ENCODE measurements around the gene GOLT1B. TPM values are rescaled to one million over a fixed set of nuclear protein-coding genes. Genes with fewer than 3 reads are reported as not detected.

GOLT1B gene
- polyA plus RNA-seq, 4 donors: 33.8 to 51.6 (median 45.2) TPM

DNA sequence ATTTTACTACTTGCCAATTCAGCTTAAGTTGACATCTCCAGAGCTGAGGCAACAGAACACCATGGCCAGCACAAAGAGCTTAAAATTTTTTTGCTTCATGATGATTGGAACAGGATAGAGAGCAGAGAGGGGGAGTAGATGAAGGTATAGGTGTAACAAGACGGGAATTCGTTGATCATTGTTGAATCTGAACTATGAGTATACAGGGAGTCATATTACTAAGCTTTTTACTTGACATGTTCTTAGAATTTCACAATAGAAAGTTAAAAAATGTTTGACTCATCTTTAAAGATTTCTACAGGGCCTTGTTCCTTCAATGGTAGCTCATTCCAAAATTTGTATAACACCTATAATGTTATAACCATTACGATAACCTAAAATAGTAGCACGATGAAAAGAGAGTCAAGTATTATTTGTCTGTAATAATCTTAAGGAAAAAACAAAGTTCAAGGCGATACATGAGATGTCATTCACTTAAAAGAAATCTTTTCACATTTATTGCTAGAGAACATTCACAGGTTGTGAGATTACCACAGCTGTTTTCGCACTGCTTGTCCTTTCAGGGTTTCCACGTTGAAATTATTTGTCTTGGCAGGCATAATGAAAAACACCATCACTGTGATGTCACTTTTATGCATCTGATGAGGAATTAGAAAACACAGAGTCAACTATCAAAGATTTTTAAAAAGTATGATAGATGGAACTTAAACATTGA, 58.4 kb downstream of the GOLT1B start:
- no peak for DNase-seq (ENCODE audit: low read depth in 4 of 4, low spot score in 3 of 4)

DNA sequence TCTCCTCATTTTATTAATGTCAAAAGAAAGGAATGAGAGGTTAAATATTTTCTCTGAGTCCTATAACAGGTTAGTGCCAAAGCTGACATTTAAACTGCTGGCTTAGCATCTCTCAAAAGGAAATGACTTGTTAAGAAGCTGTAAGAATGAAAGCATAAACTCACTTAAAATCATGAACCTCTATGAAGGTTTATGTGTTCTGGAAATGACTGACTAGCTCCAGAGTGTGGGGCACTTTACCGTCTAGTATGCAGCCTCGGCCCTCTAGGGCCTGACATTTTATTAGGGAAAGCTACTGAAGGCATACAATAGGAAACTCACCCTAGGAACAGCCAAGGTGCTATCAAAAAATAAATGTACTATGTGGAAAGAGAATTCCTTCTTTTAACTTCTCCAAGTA, 59.6 kb downstream of the GOLT1B start:
- DNase-seq (ENCODE audit: low read depth in 4 of 4, low spot score in 3 of 4): no peak

DNA sequence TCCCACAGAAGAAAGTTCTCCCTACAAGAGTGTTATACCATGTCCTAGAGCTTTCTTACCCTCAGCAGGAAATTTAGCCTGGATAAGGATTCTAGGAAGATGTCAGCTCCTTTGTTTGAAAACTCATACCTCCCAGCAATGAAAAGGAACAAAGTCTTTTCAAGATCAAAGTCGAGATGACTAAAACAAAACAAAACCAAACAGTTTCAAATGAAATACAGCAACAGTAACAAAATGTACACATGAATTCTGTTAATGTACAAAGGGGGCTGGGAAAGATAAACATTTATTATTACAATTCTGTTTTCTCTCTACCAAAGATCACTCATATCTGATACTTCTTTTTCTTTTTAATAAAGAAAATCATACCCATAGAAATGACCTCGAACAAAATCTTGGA, 61.3 kb downstream of the GOLT1B start:
- DNase-seq (ENCODE audit: low read depth in 4 of 4, low spot score in 3 of 4): no peak

DNA sequence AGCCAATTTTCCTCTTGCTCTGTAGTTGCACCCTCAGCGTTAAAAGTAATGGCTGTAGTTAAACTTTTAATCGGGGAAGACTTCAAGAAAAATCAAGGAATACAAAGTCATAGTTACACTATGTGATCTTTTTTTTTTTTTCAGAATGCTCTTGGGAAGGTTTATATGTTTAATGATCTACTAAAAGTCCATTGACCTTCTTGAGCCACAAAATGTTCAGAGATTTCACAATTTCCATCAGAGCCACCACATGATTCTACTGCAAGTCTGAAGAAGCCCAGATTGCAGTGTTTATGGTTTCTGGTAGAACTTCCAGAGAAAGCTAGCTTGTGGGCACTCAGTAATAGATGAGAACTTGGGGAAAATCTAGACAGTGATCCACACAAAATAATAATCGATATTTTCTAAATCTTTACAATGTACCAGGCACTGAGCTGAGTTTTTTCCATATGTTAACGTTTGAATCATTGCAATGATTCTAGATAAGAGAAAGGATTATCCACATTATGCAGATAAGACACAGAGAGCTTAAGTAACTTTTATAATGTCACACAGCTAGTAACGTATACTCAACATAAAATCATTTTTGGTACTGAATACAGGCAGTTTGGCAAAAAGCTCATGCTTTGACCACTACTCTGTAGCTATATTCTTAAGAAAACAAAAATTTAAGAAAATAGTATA, 64.8 kb downstream of the GOLT1B start:
- DNase-seq (ENCODE audit: low read depth in 4 of 4, low spot score in 3 of 4): no peak

DNA sequence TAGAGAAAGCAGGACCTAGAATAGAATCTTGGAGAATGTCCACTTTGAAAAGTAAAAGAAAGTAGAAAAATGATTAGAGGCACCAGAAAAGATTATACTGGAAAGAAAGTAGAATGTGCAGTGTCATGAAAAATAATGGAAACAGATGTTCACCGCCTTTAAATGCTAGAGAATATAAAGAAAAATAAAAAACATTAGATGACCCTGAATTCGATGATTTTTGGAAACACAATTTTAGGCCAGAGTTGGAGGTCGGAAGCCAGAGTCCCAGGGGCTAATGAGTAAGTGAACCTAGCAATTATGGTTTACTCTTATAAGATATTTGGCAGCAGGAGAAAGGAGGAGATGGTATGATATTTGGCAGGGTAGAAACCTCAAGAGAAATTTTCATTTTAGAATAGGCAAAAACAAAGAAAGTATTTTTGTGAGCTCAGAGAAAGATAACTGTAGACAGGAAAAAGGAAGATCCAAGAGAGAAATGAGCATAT, 65.4 kb downstream of the GOLT1B start:
- DNase-seq (ENCODE audit: low read depth in 4 of 4, low spot score in 3 of 4): no peak

Other genes with a start within 250 kb of the GOLT1B start
- gene SLCO1A2, start 166.9 kb upstream of the GOLT1B start, polyA plus RNA-seq (ENCODE audit: insufficient read length in 4 of 4): 1 to 10 TPM in 1 of 4 donors, under 1 TPM in 3; 0.09 to 1.1 (median 0.18) TPM
- gene IAPP, start 128.9 kb upstream of the GOLT1B start, polyA plus RNA-seq (ENCODE audit: insufficient read length in 4 of 4): not detected
- 10 to 100 TPM; 18.0 to 21.6 (median 19.3) TPM for gene PYROXD1, start 64.1 kb upstream of the GOLT1B start, polyA plus RNA-seq (ENCODE audit: insufficient read length in 4 of 4)
- 10 to 100 TPM; 29.1 to 35.1 (median 33.5) TPM for gene RECQL, start 154 bp upstream of the GOLT1B start, polyA plus RNA-seq (ENCODE audit: insufficient read length in 4 of 4)
- 10 to 100 TPM; 13.5 to 22.9 (median 19.3) TPM for gene SPX, start 24.5 kb downstream of the GOLT1B start, polyA plus RNA-seq (ENCODE audit: insufficient read length in 4 of 4)
- under 1 TPM in 1 of 4 donors, not detected in 3; 0.28 TPM for gene GYS2, start 103.1 kb downstream of the GOLT1B start, polyA plus RNA-seq (ENCODE audit: insufficient read length in 4 of 4)
- gene LDHB, start 156.1 kb downstream of the GOLT1B start, polyA plus RNA-seq (ENCODE audit: insufficient read length in 4 of 4): 1,000 to 10,000 TPM; 1,491 to 1,595 (median 1,546) TPM